Gastroesophageal sphincter (tissue), 4 donors: ENCODE data around the gene SLC66A2. TPM values are rescaled to one million over a fixed set of nuclear protein-coding genes. Genes with fewer than 3 reads are reported as not detected.

Experiments
- ATAC-seq: fragments of 150-250 bp; one replicate; pipeline ENCODE4 v1.9.1; 2016; ENCODE audit warnings: mild to moderate bottlenecking, moderate library complexity
- H3K27ac ChIP-seq, 4 donors: fragments of 200-600 bp; sonication (generic) in 3 of 4; 1 replicate in 3 of 4; 2 replicates in 1 of 4; pipeline ENCODE4 v1.5.1; 2016 to 2019
- H3K27me3 ChIP-seq: fragments of 200-600 bp; sonication (generic); one replicate; pipeline ENCODE4 v1.5.1; 2019
- H3K36me3 ChIP-seq, 2 donors: fragments of 200-600 bp; sonication (generic); one replicate each; pipeline ENCODE4 v1.5.1; 2019; ENCODE audit warnings: control low read depth in 1 of 2
- H3K4me1 ChIP-seq, 3 donors: fragments of 200-600 bp; sonication (generic); 1 replicate in 2 of 3; 2 replicates in 1 of 3; pipeline ENCODE4 v1.5.1; 2016 to 2019; ENCODE audit warnings: control low read depth in 2 of 3
- H3K4me3 ChIP-seq, 2 donors: fragments of 200-600 bp; sonication (generic); one replicate each; pipeline ENCODE4 v1.5.1; 2019; ENCODE audit warnings: mild to moderate bottlenecking in 1 of 2, moderate library complexity in 1 of 2
- H3K9me3 ChIP-seq, 3 donors: fragments of 200-600 bp; sonication (generic); one replicate each; pipeline ENCODE4 v1.5.1; 2017 to 2019; ENCODE audit warnings: control low read depth in 2 of 3
- CTCF ChIP-seq, 4 experiments: fragments of 200-600 bp in 2 of 4; fragments of 450-650 bp in 2 of 4; sonication (generic) in 1 of 4; IDR thresholded peaks; one replicate each; pipeline ENCODE4 v1.5.1; 2017 to 2019; ENCODE audit warnings: antibody characterized with exemption in 4 of 4, mild to moderate bottlenecking in 2 of 4, moderate library complexity in 2 of 4
- EP300 ChIP-seq: sonication (generic); formaldehyde crosslinking; IDR thresholded peaks from one replicate; pipeline ENCODE4 v1.6.1; 2017; ENCODE audit warnings: antibody characterized with exemption, mild to moderate bottlenecking
- POLR2A ChIP-seq, 2 donors: fragments of 450-650 bp; IDR thresholded peaks; one replicate each; pipeline ENCODE4 v1.6.1; 2017; ENCODE audit warnings: antibody characterized with exemption in 2 of 2, mild to moderate bottlenecking in 2 of 2, moderate library complexity in 1 of 2
- POLR2AphosphoS5 ChIP-seq: sonication (generic); formaldehyde crosslinking; IDR thresholded peaks from one replicate; pipeline ENCODE4 v1.6.1; 2017; ENCODE audit warnings: antibody characterized with exemption
- WGBS, 2 donors: methylation state at CpG; one replicate each; pipeline ENCODE4 v1.1.5; 2018; ENCODE audit warnings: low coverage in 1 of 2; 5-methylcytosine and 5-hydroxymethylcytosine counted together
- total RNA-seq, 4 donors: library from RNA; depleted of rRNA; stranded (reverse); fragments of >200 nt; gene quantifications; one replicate each; pipeline ENCODE4 v1.1.0, GENCODE V29; 2016

The SLC66A2 gene
- total RNA-seq, 4 donors from 2014 or later: 32.2 to 42.6 (median 35.6) TPM

- WGBS, 2 donors: 82 to 95% methylated on average over 2 to 4 of the region's 27 CpGs
- TF ChIP-seq CTCF (IDR thresholded peaks at IDR 0.05): no peak
- TF ChIP-seq POLR2AphosphoS5: no peak
- no peak for TF ChIP-seq POLR2A (IDR thresholded peaks at IDR 0.05)
- TF ChIP-seq EP300: no peak
- Histone ChIP-seq H3K9me3 (peaks cover 0 to 4% (median 0%) of the 10 kb centered on the region in 3 donors), H3K27me3 (peaks cover 2% of the 10 kb centered on the region), H3K4me1 (no peaks in the 10 kb centered on the region), H3K36me3 (peaks cover 0 to 43% of the 10 kb centered on the region in 2 donors), H3K27ac (no peak overlapping the region), H3K4me3 (no peak overlapping the region)
- ATAC-seq: no peak
Observed at GRCh38 chr18:79904357-79905147, 46.9 kb downstream of the SLC66A2 start.

- H3K27me3 ChIP-seq: peaks cover 9% of the 10 kb centered on the region
- no peaks in the 10 kb centered on the region for H3K4me1 ChIP-seq
- no peak overlapping the region for H3K4me3 ChIP-seq
- peaks cover 0 to 11% (median 0%) of the 10 kb centered on the region in 3 donors for H3K9me3 ChIP-seq
- no peak overlapping the region for H3K27ac ChIP-seq
- TF ChIP-seq POLR2AphosphoS5 (no peak), CTCF (IDR thresholded peaks at IDR 0.05) (no peak), POLR2A (IDR thresholded peaks at IDR 0.05) (no peak), EP300 (no peak)
- no CpG with 5 or more reads among the region's 25 CpGs for WGBS, 2 donors
- ATAC-seq: no peak
- H3K36me3 ChIP-seq: peaks cover 0 to 43% of the 10 kb centered on the region in 2 donors
Observed at GRCh38 chr18:79903787-79904356, 47.6 kb downstream of the SLC66A2 start.

DNA sequence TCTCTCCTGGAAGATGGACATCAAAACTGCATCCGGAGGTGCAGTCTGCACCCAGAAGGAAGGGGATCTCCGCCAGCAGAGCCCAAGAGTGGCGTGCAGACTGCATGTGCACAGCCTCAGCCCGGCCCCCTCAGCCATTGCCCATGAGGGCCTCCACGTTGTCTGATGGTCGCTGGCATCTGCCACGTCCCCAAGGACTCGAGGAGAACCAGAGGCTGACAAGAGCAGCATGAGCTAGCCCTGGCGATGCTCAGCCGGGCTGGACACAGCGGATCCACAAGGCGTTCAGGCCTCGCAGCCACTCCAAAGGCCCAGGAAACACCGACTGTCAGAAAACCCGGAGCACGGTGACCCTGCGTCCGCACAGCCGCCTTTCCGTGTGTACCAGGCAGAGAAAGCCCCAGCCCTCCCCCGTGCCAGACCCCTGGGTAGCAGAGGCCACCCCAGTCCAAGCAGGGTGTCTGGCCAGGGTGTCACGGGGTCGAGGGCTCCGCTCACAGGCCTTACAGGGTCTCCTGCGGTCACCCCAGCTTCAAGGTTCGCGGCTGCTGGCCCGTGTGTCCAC lies 48.3 kb downstream of the SLC66A2 start:
- Histone ChIP-seq H3K36me3 (peaks cover 0 to 40% of the 10 kb centered on the region in 2 donors), H3K4me1 (no peaks in the 10 kb centered on the region), H3K9me3 (peaks cover 0 to 17% (median 0%) of the 10 kb centered on the region in 3 donors), H3K27me3 (peaks cover 16% of the 10 kb centered on the region), H3K27ac (no peak overlapping the region), H3K4me3 (no peak overlapping the region)
- WGBS, 2 donors: 93 to 100% methylated on average over 3 of the region's 28 CpGs
- TF ChIP-seq CTCF (IDR thresholded peaks at IDR 0.05) (no peak), POLR2AphosphoS5 (no peak), POLR2A (IDR thresholded peaks at IDR 0.05) (no peak), EP300 (no peak)
- no peak for ATAC-seq

- Histone ChIP-seq H3K36me3 (peaks cover 0 to 35% of the 10 kb centered on the region in 2 donors), H3K9me3 (peaks cover 0 to 22% (median 0%) of the 10 kb centered on the region in 3 donors), H3K27me3 (peaks cover 21% of the 10 kb centered on the region), H3K4me3 (no peak overlapping the region), H3K4me1 (no peaks in the 10 kb centered on the region), H3K27ac (no peak overlapping the region)
- WGBS, 2 donors: 92 to 100% methylated on average over 3 to 12 of the region's 20 CpGs
- no peak for ATAC-seq
- TF ChIP-seq POLR2AphosphoS5 (no peak), CTCF (IDR thresholded peaks at IDR 0.05) (no peak), POLR2A (IDR thresholded peaks at IDR 0.05) (no peak)
Observed at GRCh38 chr18:79902640-79903039, 48.8 kb downstream of the SLC66A2 start.
